Measurements from ENCODE around the gene TSPO2.

GRCh38 chr6:41080621-41081020 is 38.4 kb downstream of the TSPO2 start:
- no peak for TF ChIP-seq YY1 (IDR thresholded peaks at IDR 0.05; ENCODE audit: insufficient read depth, insufficient read length)
- TF ChIP-seq SUZ12 (IDR thresholded peaks at IDR 0.05; ENCODE audit: extremely low read depth, insufficient read depth, insufficient read length) = no peak
- no peak for TF ChIP-seq ZNF274 (IDR thresholded peaks at IDR 0.05; ENCODE audit: low read depth, low read length)

Measured in NT2/D1 (cell line).